HG02840 (cell line): Measurements from ENCODE around the gene GPR143.
A peak's percentile ranks its signal among the peaks of the same experiment; 100 is the strongest.

Experiments used
- ATAC-seq: cut with Tn5 transposase; IDR thresholded peaks from one replicate; pipeline ENCODE4 v1.9.1; 2021; ENCODE audit warnings: mild to moderate bottlenecking, moderate library complexity, moderate number of reproducible peaks; ENCODE audit not compliant: unreplicated experiment, low FRiP score

GPR143 gene

DNA sequence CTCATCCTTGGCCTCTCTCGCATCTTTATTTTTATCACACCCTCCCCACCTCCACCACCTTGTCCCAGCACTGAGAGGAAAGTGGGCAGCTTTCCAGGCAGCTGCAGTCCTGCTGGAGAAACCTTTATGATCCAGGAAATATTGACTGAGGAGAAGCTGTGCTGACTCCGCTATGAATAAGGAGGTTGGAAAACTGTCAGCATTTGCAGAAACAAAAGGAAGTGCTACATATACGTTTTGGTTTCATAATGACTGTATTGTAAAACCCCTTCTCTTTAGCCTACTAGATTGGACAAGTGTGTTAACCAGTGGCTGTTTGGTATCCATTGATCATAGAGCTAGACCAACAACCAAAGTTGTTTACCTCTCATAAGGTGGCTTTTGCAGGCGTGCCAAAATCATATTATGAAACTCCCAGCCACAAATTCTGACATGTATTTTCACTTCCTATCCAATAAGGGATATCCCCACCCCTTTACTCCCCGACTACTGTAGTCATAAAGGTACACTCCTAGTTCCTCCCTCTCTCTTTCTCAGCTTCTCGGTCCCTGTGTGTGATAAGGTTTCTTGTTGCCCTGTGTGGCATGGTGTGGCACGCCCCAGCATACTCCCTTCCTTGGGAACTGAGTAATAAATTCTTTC, 88.4 kb downstream of the GPR143 start:
- peak; percentile 96 for ATAC-seq

GRCh38 chrX:9676738-9677097, 88.9 kb downstream of the GPR143 start:
- no peak for ATAC-seq

GRCh38 chrX:9676306-9676705, 89.3 kb downstream of the GPR143 start:
- ATAC-seq = no peak
